CD14-positive monocyte (primary cell): ENCODE measurements around the gene DPH3. TPM values are rescaled to one million over a fixed set of nuclear protein-coding genes. Genes with fewer than 3 reads are reported as not detected.

Experiments
- DNase-seq, 3 donors: peaks; one replicate each; pipeline ENCODE4 v3.0.0-alpha.2; 2011 to 2022
- H2AFZ ChIP-seq: 2 replicates; pipeline ENCODE4 v1.6.0; 2012; ENCODE audit warnings: mild to moderate bottlenecking, low read depth, low read length, inconsistent platforms; ENCODE audit not compliant: insufficient read depth, poor library complexity, severe bottlenecking
- H3K27ac ChIP-seq, 2 donors: 1 replicate in 1 of 2; 2 replicates in 1 of 2; pipeline ENCODE4 v1.5.1; 2012 to 2013; ENCODE audit warnings: low read length in 2 of 2, control low read depth in 1 of 2, inconsistent platforms in 1 of 2, low read depth in 1 of 2, mild to moderate bottlenecking in 1 of 2
- H3K27me3 ChIP-seq, 2 donors: one replicate each; pipeline versions ENCODE4 v1.6.0 to v1.6.1; 2011 to 2013; ENCODE audit warnings: low read length in 2 of 2; ENCODE audit not compliant: control insufficient read depth in 2 of 2, insufficient read depth in 2 of 2
- H3K36me3 ChIP-seq, 2 donors: replicated peaks in 1 of 2; 1 replicate in 1 of 2; 2 replicates in 1 of 2; pipeline versions ENCODE4 v1.5.1 to v1.6.1; 2012 to 2013; ENCODE audit warnings: low read length in 2 of 2, control low read depth in 1 of 2, inconsistent platforms in 1 of 2, mild to moderate bottlenecking in 1 of 2; ENCODE audit not compliant: insufficient read depth in 2 of 2, control insufficient read depth in 1 of 2
- H3K4me1 ChIP-seq, 2 donors: 1 replicate in 1 of 2; 2 replicates in 1 of 2; pipeline versions ENCODE4 v1.5.1 to v1.6.1; 2012 to 2013; ENCODE audit warnings: low read length in 2 of 2, control low read depth in 1 of 2, inconsistent platforms in 1 of 2, mild to moderate bottlenecking in 1 of 2, moderate library complexity in 1 of 2; ENCODE audit not compliant: insufficient read depth in 2 of 2, control insufficient read depth in 1 of 2
- H3K4me2 ChIP-seq: replicated peaks from 2 replicates; pipeline ENCODE3; 2012; ENCODE audit warnings: low read length, moderate library complexity, mild to moderate bottlenecking; ENCODE audit not compliant: poor library complexity, severe bottlenecking; ENCODE audit errors: extremely low read depth
- H3K4me3 ChIP-seq, 3 experiments: fragments of 200-600 bp in 1 of 3; sonication (generic) in 1 of 3; replicated peaks in 1 of 3; 1 replicate in 2 of 3; 2 replicates in 1 of 3; pipeline ENCODE4 v1.5.1; 2011 to 2013; ENCODE audit warnings: low read length in 3 of 3, mild to moderate bottlenecking in 3 of 3, control low read depth in 2 of 3, low read depth in 2 of 3, inconsistent platforms in 1 of 3, moderate library complexity in 1 of 3
- H3K79me2 ChIP-seq: 2 replicates; pipeline ENCODE4 v1.6.0; 2012; ENCODE audit warnings: mild to moderate bottlenecking, control low read depth, inconsistent platforms, low read length, moderate library complexity; ENCODE audit not compliant: insufficient read depth
- H3K9ac ChIP-seq: 2 replicates; pipeline ENCODE4 v1.6.0; 2017; ENCODE audit warnings: low read length, mild to moderate bottlenecking; ENCODE audit not compliant: insufficient read depth, poor library complexity, severe bottlenecking
- H3K9me3 ChIP-seq, 2 donors: replicated peaks in 1 of 2; 1 replicate in 1 of 2; 2 replicates in 1 of 2; pipeline versions ENCODE4 v1.5.1 to v1.6.1; 2012 to 2013; ENCODE audit warnings: low read length in 2 of 2, control low read depth in 1 of 2; ENCODE audit not compliant: control insufficient read depth in 1 of 2, insufficient read depth in 1 of 2
- H4K20me1 ChIP-seq: 2 replicates; pipeline ENCODE4 v1.6.0; 2012; ENCODE audit warnings: mild to moderate bottlenecking, low read length, control low read depth, moderate library complexity; ENCODE audit not compliant: insufficient read depth
- H3K27ac Mint-ChIP-seq, 7 donors: one replicate each; pipeline ENCODE4 v1.8.0; 2020; ENCODE audit warnings: mild to moderate bottlenecking in 7 of 7, mixed read lengths in 7 of 7, moderate library complexity in 6 of 7, inconsistent platforms in 2 of 7
- H3K27me3 Mint-ChIP-seq, 3 donors: one replicate each; pipeline ENCODE4 v1.8.0; 2021 to 2022; ENCODE audit warnings: low read depth in 3 of 3, mild to moderate bottlenecking in 3 of 3, mixed read lengths in 3 of 3, moderate library complexity in 3 of 3, inconsistent platforms in 1 of 3
- H3K36me3 Mint-ChIP-seq, 2 donors: one replicate each; pipeline ENCODE4 v1.8.0; 2020; ENCODE audit warnings: mixed read lengths in 2 of 2, inconsistent platforms in 1 of 2, mild to moderate bottlenecking in 1 of 2
- H3K4me1 Mint-ChIP-seq: one replicate; pipeline ENCODE4 v1.8.0; 2020; ENCODE audit warnings: mild to moderate bottlenecking, mixed read lengths
- H3K4me3 Mint-ChIP-seq, 2 donors: one replicate each; pipeline ENCODE4 v1.8.0; 2020; ENCODE audit warnings: mild to moderate bottlenecking in 2 of 2, mixed read lengths in 2 of 2, moderate library complexity in 1 of 2
- H3K9me3 Mint-ChIP-seq, 7 donors: one replicate each; pipeline ENCODE4 v1.8.0; 2020 to 2022; ENCODE audit warnings: mixed read lengths in 7 of 7, mild to moderate bottlenecking in 6 of 7, moderate library complexity in 6 of 7, inconsistent platforms in 2 of 7
- WGBS: methylation state at CpG from one replicate; pipeline ENCODE4 v1.1.5; 2013; ENCODE audit warnings: missing lambda C conversion rate; ENCODE audit not compliant: insufficient coverage; 5-methylcytosine and 5-hydroxymethylcytosine counted together
- intact Hi-C, 2 donors: fragments of 100-400 bp; cut with micrococcal nuclease; formaldehyde crosslinking; loops; one replicate each; pipeline versions ENCODE4 v1.15.0 to v1.15.1; 2023
- polyA plus RNA-seq, 3 donors: library from polyadenylated mRNA; depleted of rRNA in 1 of 3; unstranded in 2 of 3; stranded (reverse) in 1 of 3; fragments of 300-500 nt in 2 of 3; fragments of >200 nt in 1 of 3; fragmentation: Illumina TruSeq in 2 of 3; gene quantifications; 1 replicate in 2 of 3; 2 replicates in 1 of 3; pipeline ENCODE4 v1.2.3, GENCODE V29; 2012 to 2021
- TF ChIP-seq, protein P1 (sequence below): fragments of 200-600 bp; IDR thresholded peaks from one replicate; pipeline ENCODE4 v1.8.0; 2022; ENCODE audit warnings: antibody characterized with exemption, mild to moderate bottlenecking

DPH3 gene
- polyA plus RNA-seq, 3 donors, result 9.2 to 42.0 (median 33.7) TPM

DNA sequence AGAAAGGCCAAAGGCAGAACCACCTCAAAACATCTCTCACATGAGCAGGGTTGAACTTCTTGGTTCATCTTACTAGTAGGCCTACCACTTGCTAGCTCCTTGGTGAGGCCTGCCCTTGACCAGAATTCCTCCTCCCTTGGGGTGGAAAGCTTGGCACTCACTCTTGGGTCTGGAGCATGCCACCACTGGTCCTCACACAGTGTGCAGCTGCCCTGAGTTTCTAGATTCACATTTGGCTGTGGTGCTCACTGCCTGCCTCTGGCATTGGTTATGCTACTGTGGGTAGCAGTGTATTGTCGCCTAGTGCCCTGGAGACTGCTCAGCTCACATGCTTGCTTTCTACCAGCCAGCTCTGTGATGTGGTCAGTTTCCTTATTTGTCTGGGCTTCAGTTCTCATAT, 23.9 kb upstream of the DPH3 start:
- Histone ChIP-seq H3K79me2 (no peaks in the 10 kb centered on the region), H3K36me3 (peaks cover 6 to 41% of the 10 kb centered on the region in 2 donors), H3K27me3 (no peaks in the 10 kb centered on the region), H4K20me1 (no peaks in the 10 kb centered on the region), H3K27ac (peak overlapping the region in 1 of 2 donors; percentile 60), H3K4me1 (peaks cover 17 to 26% of the 10 kb centered on the region in 2 donors), H3K9ac (no peak overlapping the region), H3K9me3 (no peaks in the 10 kb centered on the region), H3K4me2 (no peak overlapping the region), H2AFZ (no peak overlapping the region), H3K4me3 (no peak overlapping the region)
- Mint-ChIP-seq H3K27ac (no peak overlapping the region), H3K4me3 (no peak overlapping the region), H3K27me3 (no peaks in the 10 kb centered on the region), H3K4me1 (peaks cover 34% of the 10 kb centered on the region), H3K9me3 (peaks cover 0 to 4% (median 3%) of the 10 kb centered on the region in 7 donors), H3K36me3 (peaks cover 34 to 44% of the 10 kb centered on the region in 2 donors)
- WGBS, result 100% methylated on average over 1 of the region's 1 CpG
- intact Hi-C loops, result no loop called here
- TF ChIP-seq, protein P1, sequence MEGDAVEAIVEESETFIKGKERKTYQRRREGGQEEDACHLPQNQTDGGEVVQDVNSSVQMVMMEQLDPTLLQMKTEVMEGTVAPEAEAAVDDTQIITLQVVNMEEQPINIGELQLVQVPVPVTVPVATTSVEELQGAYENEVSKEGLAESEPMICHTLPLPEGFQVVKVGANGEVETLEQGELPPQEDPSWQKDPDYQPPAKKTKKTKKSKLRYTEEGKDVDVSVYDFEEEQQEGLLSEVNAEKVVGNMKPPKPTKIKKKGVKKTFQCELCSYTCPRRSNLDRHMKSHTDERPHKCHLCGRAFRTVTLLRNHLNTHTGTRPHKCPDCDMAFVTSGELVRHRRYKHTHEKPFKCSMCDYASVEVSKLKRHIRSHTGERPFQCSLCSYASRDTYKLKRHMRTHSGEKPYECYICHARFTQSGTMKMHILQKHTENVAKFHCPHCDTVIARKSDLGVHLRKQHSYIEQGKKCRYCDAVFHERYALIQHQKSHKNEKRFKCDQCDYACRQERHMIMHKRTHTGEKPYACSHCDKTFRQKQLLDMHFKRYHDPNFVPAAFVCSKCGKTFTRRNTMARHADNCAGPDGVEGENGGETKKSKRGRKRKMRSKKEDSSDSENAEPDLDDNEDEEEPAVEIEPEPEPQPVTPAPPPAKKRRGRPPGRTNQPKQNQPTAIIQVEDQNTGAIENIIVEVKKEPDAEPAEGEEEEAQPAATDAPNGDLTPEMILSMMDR, result no peak
- DNase-seq, result no peak

DNA sequence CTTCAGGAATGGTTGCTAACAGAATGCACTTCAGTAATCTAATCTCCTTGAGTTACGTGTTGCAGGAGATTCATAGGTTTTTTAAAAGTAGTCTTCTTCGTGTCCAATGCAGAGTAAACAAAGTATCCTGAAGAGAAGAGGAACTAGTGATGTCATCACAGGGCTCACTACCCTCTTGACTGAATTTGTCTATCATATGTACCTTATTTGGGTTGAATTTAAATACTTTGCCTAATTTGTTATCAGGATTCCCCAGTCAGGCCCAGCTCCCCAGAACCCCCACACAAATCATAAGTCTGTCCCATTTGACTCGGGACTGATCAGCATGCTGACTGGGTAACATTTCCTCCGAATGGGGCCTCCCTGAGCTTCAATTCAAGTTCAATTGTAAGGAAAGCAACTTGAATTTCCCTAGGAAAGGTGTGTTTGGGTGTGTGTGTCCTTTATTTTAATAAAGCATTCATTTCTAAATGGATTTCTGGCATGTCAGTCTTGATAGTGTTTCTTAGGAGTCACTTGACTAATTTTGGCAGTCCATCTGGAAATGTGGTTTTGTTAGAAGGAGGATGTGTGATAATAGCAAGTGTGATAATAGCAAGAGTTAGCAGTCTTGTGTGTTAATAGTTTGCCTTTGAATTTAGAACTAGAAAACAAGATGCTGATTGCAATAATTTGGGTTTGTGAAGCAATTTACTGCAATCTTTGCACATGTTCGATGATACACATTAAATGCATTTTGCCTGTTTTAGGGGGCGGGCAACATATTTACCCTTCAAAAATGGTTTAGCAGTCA, 22.2 kb upstream of the DPH3 start:
- intact Hi-C loops, result no loop called here
- Histone ChIP-seq H3K79me2 (no peaks in the 10 kb centered on the region), H3K27me3 (no peaks in the 10 kb centered on the region), H4K20me1 (no peaks in the 10 kb centered on the region), H3K36me3 (peaks cover 12 to 48% of the 10 kb centered on the region in 2 donors), H3K4me1 (peaks cover 17 to 26% of the 10 kb centered on the region in 2 donors), H3K4me3 (no peak overlapping the region), H3K27ac (peak overlapping the region; percentile 10 to 60), H3K4me2 (no peak overlapping the region), H3K9ac (no peak overlapping the region), H3K9me3 (no peaks in the 10 kb centered on the region), H2AFZ (no peak overlapping the region)
- no peaks in the 10 kb centered on the region for H3K27me3 Mint-ChIP-seq
- DNase-seq, result peak in 2 of 3 donors; percentile 20 to 34
- WGBS, result no CpG with 5 or more reads among the region's 6 CpGs
- H3K4me3 Mint-ChIP-seq, result peak overlapping the region in 1 of 2 donors; percentile 49
- H3K9me3 Mint-ChIP-seq, result no peaks in the 10 kb centered on the region
- TF ChIP-seq, protein P1, result no peak
- H3K4me1 Mint-ChIP-seq, result peaks cover 32% of the 10 kb centered on the region
- H3K27ac Mint-ChIP-seq, result peak overlapping the region in 6 of 7 donors; percentile 49 to 78 (median 60)
- H3K36me3 Mint-ChIP-seq, result peaks cover 40 to 44% of the 10 kb centered on the region in 2 donors
